Karpas-422 (cell line): ENCODE measurements around the gene USP32. TPM values are rescaled to one million over a fixed set of nuclear protein-coding genes. Genes with fewer than 3 reads are reported as not detected.

Experiments
- DNase-seq: peaks from one replicate; pipeline ENCODE4 v3.0.0-alpha.2; 2015
- H2AFZ ChIP-seq: fragments of 200-600 bp; sonication (generic); 2 replicates; pipeline ENCODE4 v1.6.1; 2014; ENCODE audit warnings: antibody characterized with exemption, low read length, mixed read lengths
- H3K27ac ChIP-seq: fragments of 200-600 bp; sonication (generic); 2 replicates; pipeline ENCODE4 v1.5.1; 2014; ENCODE audit warnings: mild to moderate bottlenecking, low read length, moderate library complexity
- H3K27me3 ChIP-seq: fragments of 200-600 bp; sonication (generic); 2 replicates; pipeline ENCODE4 v1.6.1; 2014; ENCODE audit warnings: low read length, mixed read lengths
- H3K36me3 ChIP-seq: fragments of 200-600 bp; sonication (generic); 2 replicates; pipeline ENCODE4 v1.6.1; 2014; ENCODE audit warnings: low read length, mixed read lengths; ENCODE audit not compliant: insufficient read depth
- H3K4me1 ChIP-seq: fragments of 200-600 bp; sonication (generic); 2 replicates; pipeline ENCODE4 v1.6.1; 2014; ENCODE audit warnings: mild to moderate bottlenecking, low read length, mixed read lengths
- H3K4me2 ChIP-seq: fragments of 200-600 bp; sonication (generic); 2 replicates; pipeline ENCODE4 v1.6.1; 2014; ENCODE audit warnings: low read length, low read depth, mild to moderate bottlenecking; ENCODE audit not compliant: poor library complexity, severe bottlenecking
- H3K4me3 ChIP-seq: fragments of 200-600 bp; sonication (generic); 2 replicates; pipeline ENCODE4 v1.5.1; 2014; ENCODE audit warnings: mild to moderate bottlenecking, antibody characterized with exemption, low read length, mixed read lengths
- H3K79me2 ChIP-seq: fragments of 200-600 bp; sonication (generic); 2 replicates; pipeline ENCODE4 v1.6.1; 2014; ENCODE audit warnings: mild to moderate bottlenecking, low read length, mixed read lengths
- H3K9ac ChIP-seq: fragments of 200-600 bp; sonication (generic); 2 replicates; pipeline ENCODE4 v1.6.0; 2014; ENCODE audit warnings: low read length
- H3K9me2 ChIP-seq: fragments of 200-600 bp; sonication (generic), shearing (Covaris generic); replicated peaks from 2 replicates; pipeline ENCODE4 v1.6.0; 2014; ENCODE audit warnings: mild to moderate bottlenecking, low read length, moderate library complexity; ENCODE audit not compliant: insufficient read depth
- H3K9me3 ChIP-seq: fragments of 300-700, 200-600 bp; sonication (generic); 2 replicates; pipeline ENCODE4 v1.6.1; 2014; ENCODE audit warnings: low read length, mixed read lengths
- H4K20me1 ChIP-seq: fragments of 200-600 bp; sonication (generic); 2 replicates; pipeline ENCODE4 v1.6.1; 2014; ENCODE audit warnings: mild to moderate bottlenecking, antibody characterized with exemption, low read length, low read depth; ENCODE audit not compliant: insufficient read depth
- total RNA-seq: library from RNA; depleted of rRNA; stranded (reverse); fragments of >200 nt; shearing (Covaris generic); gene quantifications from 2 replicates; pipeline ENCODE4 v1.2.3, GENCODE V29; 2014; ENCODE audit warnings: low replicate concordance

USP32 gene
- total RNA-seq, 1 experiment from 2014 or later = 81.0 TPM

GRCh38 chr17:60164164-60164563, 227.8 kb downstream of the USP32 start:
- Histone ChIP-seq H3K27me3 (no peaks in the 10 kb centered on the region), H3K27ac (no peak overlapping the region), H3K9me3 (no peaks in the 10 kb centered on the region), H3K4me3 (no peak overlapping the region), H3K4me2 (no peak overlapping the region), H4K20me1 (no peaks in the 10 kb centered on the region), H3K9me2 (no peaks in the 10 kb centered on the region), H3K4me1 (peaks cover 5% of the 10 kb centered on the region), H2AFZ (no peak overlapping the region), H3K9ac (no peak overlapping the region), H3K36me3 (no peaks in the 10 kb centered on the region), H3K79me2 (no peaks in the 10 kb centered on the region)
- no peak for DNase-seq

- Histone ChIP-seq H3K4me2 (no peak overlapping the region), H3K27ac (no peak overlapping the region), H3K27me3 (no peaks in the 10 kb centered on the region), H2AFZ (no peak overlapping the region), H3K79me2 (no peaks in the 10 kb centered on the region), H4K20me1 (no peaks in the 10 kb centered on the region), H3K4me1 (peaks cover 7% of the 10 kb centered on the region), H3K9me2 (no peaks in the 10 kb centered on the region), H3K9ac (no peak overlapping the region), H3K4me3 (no peak overlapping the region), H3K36me3 (no peaks in the 10 kb centered on the region), H3K9me3 (no peaks in the 10 kb centered on the region)
- peak; percentile 68 for DNase-seq
Measured at GRCh38 chr17:60163108-60163784, 228.7 kb downstream of the USP32 start.

- Histone ChIP-seq H3K4me1 (peaks cover 7% of the 10 kb centered on the region), H3K27me3 (no peaks in the 10 kb centered on the region), H3K79me2 (no peaks in the 10 kb centered on the region), H3K36me3 (no peaks in the 10 kb centered on the region), H2AFZ (no peak overlapping the region), H3K4me2 (no peak overlapping the region), H3K4me3 (no peak overlapping the region), H3K9ac (no peak overlapping the region), H3K9me2 (no peaks in the 10 kb centered on the region), H3K27ac (no peak overlapping the region), H3K9me3 (no peaks in the 10 kb centered on the region), H4K20me1 (no peaks in the 10 kb centered on the region)
- DNase-seq = no peak
Measured at GRCh38 chr17:60161598-60162330, 230.2 kb downstream of the USP32 start.

GRCh38 chr17:60160829-60161501, 231.0 kb downstream of the USP32 start:
- Histone ChIP-seq H4K20me1 (no peaks in the 10 kb centered on the region), H3K4me1 (peaks cover 7% of the 10 kb centered on the region), H3K9me3 (no peaks in the 10 kb centered on the region), H3K79me2 (no peaks in the 10 kb centered on the region), H3K4me3 (no peak overlapping the region), H3K9me2 (no peaks in the 10 kb centered on the region), H3K36me3 (no peaks in the 10 kb centered on the region), H3K4me2 (no peak overlapping the region), H3K9ac (no peak overlapping the region), H3K27ac (no peak overlapping the region), H2AFZ (no peak overlapping the region), H3K27me3 (no peaks in the 10 kb centered on the region)
- DNase-seq = no peak

- peaks cover 7% of the 10 kb centered on the region for H3K4me1 ChIP-seq
- no peaks in the 10 kb centered on the region for H4K20me1 ChIP-seq
- no peak overlapping the region for H2AFZ ChIP-seq
- no peak overlapping the region for H3K4me2 ChIP-seq
- no peaks in the 10 kb centered on the region for H3K27me3 ChIP-seq
- H3K4me3 ChIP-seq = no peak overlapping the region
- H3K9me2 ChIP-seq = no peaks in the 10 kb centered on the region
- H3K9me3 ChIP-seq = no peaks in the 10 kb centered on the region
- DNase-seq = no peak
- no peaks in the 10 kb centered on the region for H3K36me3 ChIP-seq
- no peak overlapping the region for H3K9ac ChIP-seq
- no peak overlapping the region for H3K27ac ChIP-seq
- H3K79me2 ChIP-seq = no peaks in the 10 kb centered on the region
Measured at GRCh38 chr17:60159479-60159866, 232.5 kb downstream of the USP32 start.

GRCh38 chr17:60158751-60159478, 233.0 kb downstream of the USP32 start:
- no peaks in the 10 kb centered on the region for H3K9me2 ChIP-seq
- H3K9ac ChIP-seq = no peak overlapping the region
- no peak overlapping the region for H3K4me2 ChIP-seq
- no peaks in the 10 kb centered on the region for H4K20me1 ChIP-seq
- H3K9me3 ChIP-seq = no peaks in the 10 kb centered on the region
- H3K4me1 ChIP-seq = peaks cover 7% of the 10 kb centered on the region
- no peak overlapping the region for H3K4me3 ChIP-seq
- no peak for DNase-seq
- H3K27ac ChIP-seq = no peak overlapping the region
- no peaks in the 10 kb centered on the region for H3K79me2 ChIP-seq
- H2AFZ ChIP-seq = no peak overlapping the region
- no peaks in the 10 kb centered on the region for H3K27me3 ChIP-seq
- H3K36me3 ChIP-seq = no peaks in the 10 kb centered on the region

GRCh38 chr17:60157487-60158040, 234.4 kb downstream of the USP32 start:
- no peak overlapping the region for H3K9ac ChIP-seq
- no peak overlapping the region for H3K4me2 ChIP-seq
- H3K79me2 ChIP-seq = no peaks in the 10 kb centered on the region
- H4K20me1 ChIP-seq = no peaks in the 10 kb centered on the region
- H3K9me3 ChIP-seq = no peaks in the 10 kb centered on the region
- H3K27me3 ChIP-seq = no peaks in the 10 kb centered on the region
- H3K36me3 ChIP-seq = no peaks in the 10 kb centered on the region
- no peaks in the 10 kb centered on the region for H3K9me2 ChIP-seq
- H3K27ac ChIP-seq = no peak overlapping the region
- no peak overlapping the region for H2AFZ ChIP-seq
- H3K4me1 ChIP-seq = peaks cover 3% of the 10 kb centered on the region
- no peak overlapping the region for H3K4me3 ChIP-seq
- no peak for DNase-seq
